Measurements from ENCODE around the gene OR8D2.

DNA sequence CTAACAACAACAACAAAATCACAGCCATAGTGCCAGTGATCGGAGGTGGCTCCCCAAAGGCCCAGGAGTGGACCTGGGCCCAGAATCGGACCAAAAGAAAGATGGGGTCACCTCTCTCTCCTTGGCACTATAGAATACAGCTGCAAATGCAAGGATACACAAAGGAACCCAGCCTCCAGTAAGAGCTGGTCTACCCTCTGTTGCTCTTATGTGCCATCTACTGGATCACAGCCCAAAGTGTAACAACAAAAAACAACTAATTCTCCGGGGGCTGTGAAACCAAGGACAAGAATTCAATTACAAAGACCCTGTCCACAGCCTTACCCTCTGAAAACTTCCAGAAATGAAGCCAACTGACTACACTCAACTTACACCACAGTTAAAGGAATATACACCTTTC is 42.2 kb downstream of the OR8D2 start:
- TF ChIP-seq POLR2AphosphoS5 (IDR thresholded peaks at IDR 0.05; ENCODE audit: low read depth, low read length) (no peak), POLR2A (IDR thresholded peaks at IDR 0.05; ENCODE audit: low read depth, low read length) (no peak), TAF1 (IDR thresholded peaks at IDR 0.05; ENCODE audit: low read depth, low read length) (no peak)

All from GM12891 (cell line).